GM19099 (cell line): ENCODE results near the gene C19orf25.
A peak's percentile ranks its signal among the peaks of the same experiment; 100 is the strongest.

Experiments
- POLR2A ChIP-seq: IDR thresholded peaks from 3 replicates; pipeline ENCODE4 v1.6.1; 2011; ENCODE audit warnings: low read depth; ENCODE audit not compliant: insufficient read length; ENCODE audit errors: extremely low read depth

C19orf25 gene

GRCh38 chr19:1478934-1479707 is at the start of gene C19orf25:
Gene C19orf25, minus strand, starts transcription at chr19:1479215. Its CDS starts 312 bp downstream, at chr19:1478903.
- TF ChIP-seq POLR2A = peak; percentile 90

- TF ChIP-seq POLR2A = no peak
Observed at GRCh38 chr19:1527650-1528309, 48.8 kb upstream of the C19orf25 start.

- TF ChIP-seq POLR2A = no peak
Observed at GRCh38 chr19:1526979-1527649, 48.1 kb upstream of the C19orf25 start.

GRCh38 chr19:1526066-1526778 is 47.2 kb upstream of the C19orf25 start:
- no peak for TF ChIP-seq POLR2A

- no peak for TF ChIP-seq POLR2A
Observed at GRCh38 chr19:1525343-1525742, 46.3 kb upstream of the C19orf25 start.

- no peak for TF ChIP-seq POLR2A
Observed at GRCh38 chr19:1524972-1525325, 45.9 kb upstream of the C19orf25 start.

GRCh38 chr19:1524287-1524971 is 45.4 kb upstream of the C19orf25 start:
- no peak for TF ChIP-seq POLR2A

GRCh38 chr19:1523412-1524286 is 44.6 kb upstream of the C19orf25 start, which contains the start of gene PLK5:
Gene PLK5, plus strand, starts transcription at chr19:1524077. Its CDS starts 2,920 bp downstream, at chr19:1526997.
- no peak for TF ChIP-seq POLR2A

- no peak for TF ChIP-seq POLR2A
Observed at GRCh38 chr19:1522838-1523237, 43.8 kb upstream of the C19orf25 start.

- no peak for TF ChIP-seq POLR2A
Observed at GRCh38 chr19:1522061-1522460, 43.0 kb upstream of the C19orf25 start.

- no peak for TF ChIP-seq POLR2A
Observed at GRCh38 chr19:1521636-1522035, 42.6 kb upstream of the C19orf25 start.

GRCh38 chr19:1520203-1520780 is 41.3 kb upstream of the C19orf25 start:
- TF ChIP-seq POLR2A = no peak

- no peak for TF ChIP-seq POLR2A
Observed at GRCh38 chr19:1518471-1518870, 39.5 kb upstream of the C19orf25 start.
